ENCODE results near the gene PPARG.
"Not testable (repeated sequence)": the region's sequence is repeated elsewhere in the genome, so short reads cannot be mapped to it uniquely, and the experiment has no call there.

The PPARG gene

GRCh38 chr3:12379640-12380429 is 91.0 kb downstream of the PPARG start:
- DNase-seq (ENCODE audit: low read depth in 3 of 3): no peak

GRCh38 chr3:12380461-12380860 is 91.6 kb downstream of the PPARG start:
- no peak for DNase-seq (ENCODE audit: low read depth in 3 of 3)

GRCh38 chr3:12381199-12381598 is 92.3 kb downstream of the PPARG start:
- DNase-seq (ENCODE audit: low read depth in 3 of 3): no peak

DNA sequence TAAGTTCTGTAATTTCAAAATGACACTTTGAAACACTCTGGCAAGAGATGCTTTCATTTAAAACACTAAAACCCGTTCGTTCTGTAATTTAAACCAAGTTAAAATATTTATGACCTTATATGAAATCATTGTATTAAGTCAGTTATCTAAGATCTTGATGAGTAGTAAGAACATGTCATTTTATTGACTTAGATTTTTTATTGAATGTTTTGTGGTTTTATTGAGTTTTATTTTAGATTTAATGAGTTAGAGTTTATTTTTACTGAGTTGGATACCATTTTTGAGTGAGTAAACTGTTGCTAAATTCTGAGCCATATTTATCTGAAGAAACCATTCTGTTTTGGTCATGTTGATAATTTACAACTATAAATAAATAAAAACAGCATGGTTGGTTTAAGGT is 94.3 kb downstream of the PPARG start:
- no peak for DNase-seq (ENCODE audit: low read depth in 3 of 3)

DNA sequence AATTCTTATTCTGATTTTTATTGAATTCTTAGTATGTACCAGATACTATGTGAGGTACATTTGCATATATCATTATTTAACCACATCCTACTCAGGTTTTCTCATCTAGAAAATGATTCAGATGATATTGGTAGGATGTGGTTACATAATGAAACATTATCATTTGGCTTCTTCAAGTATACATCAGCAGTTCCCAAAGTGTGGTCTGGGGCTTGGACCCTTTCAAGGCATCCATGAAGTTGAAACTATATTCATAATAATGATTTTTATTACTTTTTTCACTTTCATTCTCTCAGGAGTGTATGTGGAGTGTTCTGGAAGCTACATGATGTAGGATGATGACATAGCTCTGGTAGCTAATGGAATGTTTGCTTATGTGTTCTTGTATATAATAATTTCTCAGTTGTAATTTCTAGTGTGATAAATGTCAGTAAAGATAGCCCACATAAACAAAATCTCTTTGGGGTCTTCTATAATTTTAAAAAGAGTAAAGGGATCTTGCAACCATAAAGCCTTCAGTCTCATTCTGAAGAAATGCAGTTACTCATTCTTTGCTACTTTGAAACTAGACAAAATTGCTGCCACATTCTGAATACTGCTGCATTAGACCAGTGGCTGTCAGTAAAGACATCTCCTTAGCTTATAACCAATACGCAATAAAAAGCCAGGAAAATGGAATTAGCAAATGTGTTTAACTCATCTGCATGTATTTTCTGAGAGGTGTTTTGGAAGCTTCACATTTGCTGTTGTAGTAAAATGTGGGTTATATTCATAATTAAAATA is 95.8 kb downstream of the PPARG start:
- no peak for DNase-seq (ENCODE audit: low read depth in 3 of 3)

GRCh38 chr3:12386514-12387291 is 97.8 kb downstream of the PPARG start:
- DNase-seq (ENCODE audit: low read depth in 3 of 3): not testable (repeated sequence)

GRCh38 chr3:12388185-12388584 is 99.3 kb downstream of the PPARG start:
- no peak for DNase-seq (ENCODE audit: low read depth in 3 of 3)

- DNase-seq (ENCODE audit: low read depth in 3 of 3): no peak
These were observed 103.4 kb downstream of the PPARG start for GRCh38 chr3:12392101-12392878.

GRCh38 chr3:12393894-12394293 is 105.0 kb downstream of the PPARG start:
- DNase-seq (ENCODE audit: low read depth in 3 of 3): no peak

DNA sequence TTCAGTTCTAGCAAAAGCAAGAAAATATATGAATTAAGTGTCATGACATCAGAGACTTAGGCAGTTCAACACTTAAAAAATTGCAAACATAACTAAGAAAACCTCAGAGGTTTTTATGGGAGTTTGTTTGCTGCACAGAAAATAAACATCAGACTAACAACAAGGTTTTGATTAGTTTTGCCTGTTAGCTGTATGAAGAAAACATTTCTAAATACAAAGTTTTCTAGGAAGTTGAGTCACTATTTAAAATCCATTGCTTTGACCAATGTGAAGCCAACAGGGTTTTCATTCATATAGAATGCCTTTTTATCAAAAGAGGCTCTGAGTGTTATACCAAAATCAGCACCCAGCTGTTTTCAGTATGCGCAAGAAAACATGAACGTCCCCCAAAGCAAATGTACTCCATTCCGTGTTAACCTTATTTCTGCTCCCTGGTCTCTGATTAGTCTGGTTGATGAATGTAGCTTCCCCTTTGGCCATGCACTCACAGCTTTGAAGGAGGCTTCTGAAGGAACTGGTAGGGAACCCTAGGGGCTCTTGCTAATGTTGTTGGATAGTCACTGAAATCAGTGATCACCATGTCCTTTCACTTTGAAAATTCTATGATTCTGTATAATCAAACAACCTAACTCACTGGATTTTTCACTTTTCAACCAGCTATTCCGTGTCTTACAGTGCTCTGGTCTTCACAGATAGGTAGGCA is 105.8 kb downstream of the PPARG start:
- no peak for DNase-seq (ENCODE audit: low read depth in 3 of 3)

DNA sequence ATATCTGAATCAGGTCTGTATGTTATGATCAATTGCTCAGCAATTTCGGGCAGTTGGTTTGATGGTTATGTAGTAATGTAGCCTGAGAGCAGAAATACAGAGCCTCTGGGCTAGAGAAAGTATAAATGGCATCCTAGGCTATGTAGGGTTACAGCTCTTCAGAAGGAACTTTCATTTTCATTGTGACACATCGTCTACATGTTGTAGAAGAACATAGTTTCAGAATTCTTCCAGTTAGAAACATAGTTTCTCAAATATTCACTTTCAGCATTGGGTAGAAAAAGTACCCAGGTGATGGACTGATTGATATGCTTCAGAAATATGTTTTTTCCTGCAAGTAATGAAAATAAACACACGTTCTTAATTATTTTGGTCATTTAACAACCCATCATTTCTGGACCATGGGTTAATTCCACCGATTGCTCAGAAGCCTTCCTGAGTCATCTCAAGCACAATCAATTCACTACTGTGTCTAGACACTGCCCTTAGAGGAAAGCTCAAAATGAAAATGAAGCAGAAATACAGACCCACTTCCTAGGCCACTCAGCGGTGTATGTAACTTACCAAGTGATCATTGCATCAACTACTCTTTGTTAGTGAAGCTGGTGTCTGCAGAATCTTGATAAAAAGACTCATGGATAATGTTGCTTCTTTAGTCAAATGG is 106.6 kb downstream of the PPARG start:
- no peak for DNase-seq (ENCODE audit: low read depth in 3 of 3)

GRCh38 chr3:12396471-12396870 is 107.6 kb downstream of the PPARG start:
- DNase-seq (ENCODE audit: low read depth in 3 of 3): no peak

DNA sequence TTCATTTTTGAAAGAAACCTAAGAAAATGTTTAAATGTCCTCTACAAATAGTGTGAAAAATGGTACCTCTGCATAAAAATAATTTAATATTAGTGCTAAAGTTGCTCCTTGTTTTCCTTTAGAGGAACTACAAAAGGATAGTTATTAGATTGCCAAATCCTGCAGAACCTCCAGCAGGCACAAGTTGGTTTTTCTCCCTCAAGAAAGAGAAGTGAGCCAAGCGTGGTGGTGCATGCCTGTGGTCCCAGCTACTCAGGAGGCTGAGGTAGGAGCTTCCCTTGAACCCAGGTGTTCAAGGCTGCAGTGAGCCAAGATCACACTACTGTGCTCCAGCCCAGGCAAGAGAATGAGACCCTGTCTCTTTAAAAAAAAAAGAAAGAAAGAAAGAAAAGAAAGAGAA is 110.4 kb downstream of the PPARG start:
- no peak for DNase-seq (ENCODE audit: low read depth in 3 of 3)

DNA sequence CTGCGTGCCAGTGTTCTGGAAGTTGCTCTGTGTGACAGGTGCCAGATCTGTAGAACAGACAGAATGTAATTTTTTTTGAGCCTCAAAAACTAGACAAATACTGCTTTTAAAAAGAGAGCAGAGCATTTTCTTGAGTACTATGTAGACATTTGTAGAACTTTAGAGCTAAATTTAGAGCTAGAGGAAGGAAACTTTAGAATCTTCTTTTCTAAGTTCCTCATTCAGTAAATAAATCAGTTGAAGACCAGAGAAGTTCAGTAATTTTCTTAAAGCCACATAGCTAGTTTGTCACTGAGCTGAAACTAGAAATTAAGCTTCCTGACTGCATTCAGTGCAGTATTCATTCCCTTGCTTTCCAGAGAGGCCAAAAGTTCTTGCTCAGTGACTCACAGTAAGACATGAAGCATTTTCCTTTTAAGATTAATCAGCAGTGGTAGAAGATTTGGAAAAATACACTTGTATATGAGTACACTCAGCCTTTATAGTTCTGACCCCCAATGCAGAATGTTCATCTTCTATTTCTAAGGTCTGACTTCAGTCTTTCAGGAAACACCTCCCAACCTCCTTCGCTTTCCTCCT is 111.8 kb downstream of the PPARG start:
- no peak for DNase-seq (ENCODE audit: low read depth in 3 of 3)

DNA sequence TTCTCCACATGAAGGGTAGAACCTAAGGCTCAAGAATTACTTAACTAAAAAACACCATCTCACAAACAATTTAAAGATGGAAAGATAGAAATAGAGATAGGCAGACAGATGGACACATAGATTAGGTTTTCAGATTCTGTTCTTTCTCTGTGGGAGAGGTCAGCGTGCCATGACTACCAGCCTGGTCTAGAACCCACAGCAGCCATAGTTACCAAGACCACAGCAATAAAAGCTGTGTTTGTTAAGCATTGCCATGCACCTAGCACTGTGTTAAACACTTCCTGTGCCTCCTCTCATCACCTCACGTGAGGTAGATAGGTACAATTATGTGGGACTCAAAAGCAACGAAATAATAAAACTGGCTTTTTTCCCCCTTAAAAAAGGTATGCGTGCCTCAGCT is 112.3 kb downstream of the PPARG start:
- no peak for DNase-seq (ENCODE audit: low read depth in 3 of 3)

DNA sequence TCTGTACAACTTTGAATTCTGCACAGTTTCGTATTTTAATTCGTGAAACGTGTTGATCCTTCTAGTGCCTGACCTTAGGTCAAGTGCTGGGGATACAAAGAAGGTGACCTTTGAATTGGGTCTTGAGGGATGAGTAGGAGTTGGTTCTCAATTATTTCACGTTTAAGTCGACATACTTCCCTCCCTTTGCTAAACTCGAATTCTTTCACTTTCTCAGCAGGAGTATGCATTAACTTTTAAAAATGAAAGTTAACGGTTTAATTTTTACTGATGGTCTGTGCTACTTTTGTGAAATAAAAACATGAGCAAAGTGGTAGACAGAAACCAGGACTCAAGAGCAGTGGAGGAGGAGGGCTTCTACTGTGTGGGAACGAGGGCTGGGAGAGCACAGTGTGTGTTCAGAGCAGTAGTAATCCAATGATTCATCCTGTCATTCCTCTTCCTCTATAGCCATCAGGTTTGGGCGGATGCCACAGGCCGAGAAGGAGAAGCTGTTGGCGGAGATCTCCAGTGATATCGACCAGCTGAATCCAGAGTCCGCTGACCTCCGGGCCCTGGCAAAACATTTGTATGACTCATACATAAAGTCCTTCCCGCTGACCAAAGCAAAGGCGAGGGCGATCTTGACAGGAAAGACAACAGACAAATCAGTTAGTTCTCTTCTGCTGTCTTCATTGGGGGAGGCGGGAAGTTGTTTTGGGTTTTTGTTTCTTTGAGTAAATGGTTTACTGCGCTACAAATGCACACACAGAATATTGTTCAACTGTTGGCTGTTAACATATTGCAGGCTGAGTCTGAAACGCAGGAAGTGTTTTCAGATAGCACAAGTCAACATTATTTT is 116.8 kb downstream of the PPARG start:
- DNase-seq (ENCODE audit: low read depth in 3 of 3): no peak

GRCh38 chr3:12408984-12409683 is 120.3 kb downstream of the PPARG start:
- no peak for DNase-seq (ENCODE audit: low read depth in 3 of 3)
